ENCODE measurements around the gene STAM2.

GRCh38 chr2:152097290-152097800 lies 78.2 kb downstream of the STAM2 start:
- TF ChIP-seq CTCF (IDR thresholded peaks at IDR 0.05; ENCODE audit: insufficient read depth, low read depth, low read length) = no peak
- no peak for TF ChIP-seq EZH2 (IDR thresholded peaks at IDR 0.05; ENCODE audit: insufficient read depth, low read length)

Measured in astrocyte (in vitro differentiated cells and primary cell).